K562 (cell line): ENCODE results near the gene ISG20L2. TPM values are rescaled to one million over a fixed set of nuclear protein-coding genes. Genes with fewer than 3 reads are reported as not detected.
A peak's percentile ranks its signal among the peaks of the same experiment; 100 is the strongest.

Experiments
- CBFB ChIP-seq: sonication (generic); formaldehyde crosslinking; IDR thresholded peaks from 2 replicates; pipeline ENCODE4 v1.4.0; 2020; ENCODE audit warnings: mild to moderate bottlenecking, missing genetic modification reagents
- CC2D1A ChIP-seq: fragments of 450-650 bp; IDR thresholded peaks from 2 replicates; pipeline ENCODE4 v1.6.1; 2017; ENCODE audit warnings: mild to moderate bottlenecking
- CCNT2 ChIP-seq: IDR thresholded peaks from 2 replicates; pipeline ENCODE4 v1.6.1; 2011; ENCODE audit warnings: borderline replicate concordance, low read depth, mild to moderate bottlenecking, moderate library complexity, mixed read lengths, low read length; ENCODE audit not compliant: insufficient read length; ENCODE audit errors: extremely low read depth
- EP400 ChIP-seq: fragments of 450-650 bp; IDR thresholded peaks from 2 replicates; pipeline ENCODE4 v1.6.1; 2017; ENCODE audit warnings: antibody characterized with exemption, mild to moderate bottlenecking, moderate library complexity
- HNRNPL ChIP-seq: fragments of 200-400 bp; formaldehyde crosslinking; IDR thresholded peaks from 2 replicates; pipeline ENCODE4 v1.6.1; 2017; ENCODE audit warnings: low read depth, mild to moderate bottlenecking, low read length
- MTA1 ChIP-seq: fragments of 450-650 bp; IDR thresholded peaks from 2 replicates; pipeline ENCODE4 v1.6.1; 2017; ENCODE audit warnings: borderline replicate concordance
- MYC ChIP-seq, 2 experiments: fragments of 250-450 bp in 1 of 2; sonication (Bioruptor Pico) in 1 of 2; IDR thresholded peaks; 2 replicates each; pipeline versions ENCODE4 v1.5.1 to v1.6.1; 2012 to 2021; ENCODE audit warnings: low read depth in 2 of 2, borderline replicate concordance in 1 of 2, improper control_type of control experiment in 1 of 2, low read length in 1 of 2, mild to moderate bottlenecking in 1 of 2, moderate library complexity in 1 of 2
- NCOR1 ChIP-seq: fragments of 450-650 bp; IDR thresholded peaks from 2 replicates; pipeline ENCODE4 v1.6.1; 2016; ENCODE audit warnings: mild to moderate bottlenecking, moderate library complexity
- RAD51 ChIP-seq: fragments of 450-650 bp; IDR thresholded peaks from 2 replicates; pipeline ENCODE4 v1.7.1; 2016; ENCODE audit warnings: low read depth, mild to moderate bottlenecking, borderline replicate concordance
- SAFB ChIP-seq: fragments of 200-400 bp; formaldehyde crosslinking; IDR thresholded peaks from 2 replicates; pipeline ENCODE4 v1.6.1; 2017; ENCODE audit warnings: low read depth, low read length, borderline replicate concordance
- SETDB1 ChIP-seq: IDR thresholded peaks from one replicate; pipeline ENCODE4 v1.6.1; 2012; ENCODE audit warnings: low read length, control low read depth, inconsistent platforms
- U2AF1 ChIP-seq: fragments of 200-400 bp; formaldehyde crosslinking; optimal IDR thresholded peaks from 2 replicates; pipeline ENCODE3; 2017; ENCODE audit warnings: mild to moderate bottlenecking, low read depth, low read length, moderate library complexity
- WHSC1 ChIP-seq: IDR thresholded peaks from one replicate; pipeline ENCODE4 v1.6.1; 2012; ENCODE audit warnings: low read length, control low read depth, inconsistent platforms
- ZBTB7A ChIP-seq: IDR thresholded peaks from 2 replicates; pipeline ENCODE4 v1.6.1; 2011; ENCODE audit warnings: low read depth, mild to moderate bottlenecking, low read length, moderate library complexity, borderline replicate concordance; ENCODE audit not compliant: control insufficient read depth
- ZNF140 ChIP-seq: fragments of 250-450 bp; sonication (Bioruptor Pico); IDR thresholded peaks from 2 replicates; pipeline ENCODE4 v1.8.0; 2021; ENCODE audit warnings: moderate library complexity, mild to moderate bottlenecking, inconsistent platforms
- ZNF224 ChIP-seq: sonication (generic); formaldehyde crosslinking; IDR thresholded peaks from 2 replicates; pipeline ENCODE4 v1.8.0; 2022; ENCODE audit warnings: mild to moderate bottlenecking, missing genetic modification reagents
- ZNF699 ChIP-seq: fragments of 250-450 bp; sonication (Bioruptor Pico); IDR thresholded peaks from 2 replicates; pipeline ENCODE4 v1.8.0; 2021; ENCODE audit warnings: mild to moderate bottlenecking, moderate library complexity; ENCODE audit not compliant: insufficient replicate concordance
- ZSCAN29 ChIP-seq: fragments of 450-650 bp; IDR thresholded peaks from 2 replicates; pipeline ENCODE4 v1.6.1; 2017
- polyA plus RNA-seq, 8 experiments: library from polyadenylated mRNA; depleted of rRNA in 4 of 8; stranded (reverse) in 5 of 8; unstranded in 3 of 8; fragments of >200 nt; fragmentation: Nextera tagmentation in 2 of 8; fragmentation: Illumina TruSeq in 1 of 8; extraction: Ambion mirVana in 2 of 8; extraction: Trizol in 1 of 8; gene quantifications; 2 replicates each; pipeline versions ENCODE4 v1.2.1 to v1.2.3, GENCODE V29; 2011 to 2014; ENCODE audit warnings: inconsistent platforms in 1 of 8, missing spikeins in 1 of 8
- total RNA-seq, 7 experiments: library from RNA; depleted of rRNA in 6 of 7; stranded (reverse); fragments of >200 nt in 6 of 7; fragmentation: Illumina TruSeq in 2 of 7; extraction: Trizol in 2 of 7; gene quantifications; 2 replicates each; pipeline versions ENCODE4 v1.2.1 to v1.2.3, GENCODE V29; 2011 to 2021; ENCODE audit warnings: low replicate concordance in 1 of 7
- TF ChIP-seq, protein P1 (sequence below): fragments of 250-450 bp; sonication (Bioruptor Pico); IDR thresholded peaks from 2 replicates; pipeline ENCODE4 v1.5.0; 2021; ENCODE audit warnings: mild to moderate bottlenecking, borderline replicate concordance
- TF ChIP-seq, protein P2 (sequence below): conservative IDR thresholded peaks from 2 replicates; pipeline ENCODE4 v1.6.1; 2011; ENCODE audit warnings: low read depth, mild to moderate bottlenecking, low read length; ENCODE audit not compliant: control insufficient read depth
- TF ChIP-seq, protein P3 (sequence below): fragments of 450-650 bp; IDR thresholded peaks from 2 replicates; pipeline ENCODE4 v1.6.1; 2018; ENCODE audit not compliant: partially characterized antibody

The ISG20L2 gene
- total and polyA plus RNA-seq, 9 of the 15 experiments (the other 6 are each of a cell fraction or from before 2014, with no cell fraction given): 21.3 to 130 (median 50.3) TPM

DNA sequence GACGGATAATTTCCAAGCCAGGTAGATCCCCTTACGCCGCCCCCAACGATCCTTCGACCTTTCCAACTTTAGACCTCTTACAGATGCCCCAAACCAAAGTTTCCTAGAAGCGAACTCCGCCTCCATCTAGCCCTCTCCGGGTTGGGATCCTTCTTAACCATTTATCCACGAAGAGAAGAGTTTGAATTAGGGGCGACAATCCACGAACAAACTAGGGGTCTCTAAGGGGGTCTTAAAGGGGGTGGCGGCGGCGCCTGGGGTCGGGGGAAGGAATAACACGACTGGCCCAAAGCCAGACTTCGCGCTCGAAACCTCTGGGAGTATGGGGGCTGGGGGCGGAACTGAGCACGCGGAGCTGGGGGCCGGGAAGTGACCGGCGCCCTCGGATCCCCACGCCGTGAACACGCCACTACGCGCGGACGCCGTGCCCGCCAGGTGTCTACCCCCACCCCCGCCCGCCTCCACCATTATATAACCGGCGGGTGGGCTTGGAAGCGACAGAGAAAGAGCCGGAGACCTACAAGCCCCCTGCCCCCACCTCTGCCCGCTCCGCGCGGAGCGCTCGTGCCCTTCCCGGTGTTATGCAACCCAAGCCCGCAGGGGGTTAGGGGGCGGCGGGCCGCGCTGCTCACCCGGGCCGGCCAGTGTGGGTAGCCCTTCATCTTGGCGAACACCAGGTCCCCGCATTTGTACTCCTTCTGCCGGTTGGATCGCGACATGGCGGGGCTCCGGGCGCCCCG, 22.3 kb upstream of the ISG20L2 start (continued):
- TF ChIP-seq, protein P1, sequence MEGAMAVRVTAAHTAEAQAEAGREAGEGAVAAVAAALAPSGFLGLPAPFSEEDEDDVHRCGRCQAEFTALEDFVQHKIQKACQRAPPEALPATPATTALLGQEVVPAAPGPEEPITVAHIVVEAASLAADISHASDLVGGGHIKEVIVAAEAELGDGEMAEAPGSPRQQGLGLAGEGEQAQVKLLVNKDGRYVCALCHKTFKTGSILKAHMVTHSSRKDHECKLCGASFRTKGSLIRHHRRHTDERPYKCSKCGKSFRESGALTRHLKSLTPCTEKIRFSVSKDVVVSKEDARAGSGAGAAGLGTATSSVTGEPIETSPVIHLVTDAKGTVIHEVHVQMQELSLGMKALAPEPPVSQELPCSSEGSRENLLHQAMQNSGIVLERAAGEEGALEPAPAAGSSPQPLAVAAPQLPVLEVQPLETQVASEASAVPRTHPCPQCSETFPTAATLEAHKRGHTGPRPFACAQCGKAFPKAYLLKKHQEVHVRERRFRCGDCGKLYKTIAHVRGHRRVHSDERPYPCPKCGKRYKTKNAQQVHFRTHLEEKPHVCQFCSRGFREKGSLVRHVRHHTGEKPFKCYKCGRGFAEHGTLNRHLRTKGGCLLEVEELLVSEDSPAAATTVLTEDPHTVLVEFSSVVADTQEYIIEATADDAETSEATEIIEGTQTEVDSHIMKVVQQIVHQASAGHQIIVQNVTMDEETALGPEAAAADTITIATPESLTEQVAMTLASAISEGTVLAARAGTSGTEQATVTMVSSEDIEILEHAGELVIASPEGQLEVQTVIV: no peak
- TF ChIP-seq ZNF699 (CRISPR knock-in tag) (no peak), SAFB (no peak; the same call in 1 of the 2 replicates), HNRNPL (no peak), U2AF1 (no peak), CC2D1A (no peak), RAD51 (no peak), WHSC1 (no peak), ZNF224 (no peak), ZNF140 (CRISPR knock-in tag) (no peak), NCOR1 (no peak), MTA1 (no peak), CCNT2 (peak; percentile 9), ZBTB7A (peak; percentile 79), ZSCAN29 (no peak), MYC (IDR thresholded peaks at IDR 0.05; ENCODE audit: low read depth, low read length) (peak; percentile 48; the same call in 1 of the 2 replicates), MYC (CRISPR knock-in tag; IDR thresholded peaks at IDR 0.05; ENCODE audit: borderline replicate concordance, low read depth) (peak; percentile 60; the same call in 1 of the 2 replicates), SETDB1 (no peak), CBFB (CRISPR knock-in tag) (no peak), EP400 (peak; percentile 51)
- TF ChIP-seq, protein P2, sequence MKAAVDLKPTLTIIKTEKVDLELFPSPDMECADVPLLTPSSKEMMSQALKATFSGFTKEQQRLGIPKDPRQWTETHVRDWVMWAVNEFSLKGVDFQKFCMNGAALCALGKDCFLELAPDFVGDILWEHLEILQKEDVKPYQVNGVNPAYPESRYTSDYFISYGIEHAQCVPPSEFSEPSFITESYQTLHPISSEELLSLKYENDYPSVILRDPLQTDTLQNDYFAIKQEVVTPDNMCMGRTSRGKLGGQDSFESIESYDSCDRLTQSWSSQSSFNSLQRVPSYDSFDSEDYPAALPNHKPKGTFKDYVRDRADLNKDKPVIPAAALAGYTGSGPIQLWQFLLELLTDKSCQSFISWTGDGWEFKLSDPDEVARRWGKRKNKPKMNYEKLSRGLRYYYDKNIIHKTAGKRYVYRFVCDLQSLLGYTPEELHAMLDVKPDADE: 0 out of 2 replicates have a peak, but pooled peaks have one; percentile 14
- TF ChIP-seq, protein P3, sequence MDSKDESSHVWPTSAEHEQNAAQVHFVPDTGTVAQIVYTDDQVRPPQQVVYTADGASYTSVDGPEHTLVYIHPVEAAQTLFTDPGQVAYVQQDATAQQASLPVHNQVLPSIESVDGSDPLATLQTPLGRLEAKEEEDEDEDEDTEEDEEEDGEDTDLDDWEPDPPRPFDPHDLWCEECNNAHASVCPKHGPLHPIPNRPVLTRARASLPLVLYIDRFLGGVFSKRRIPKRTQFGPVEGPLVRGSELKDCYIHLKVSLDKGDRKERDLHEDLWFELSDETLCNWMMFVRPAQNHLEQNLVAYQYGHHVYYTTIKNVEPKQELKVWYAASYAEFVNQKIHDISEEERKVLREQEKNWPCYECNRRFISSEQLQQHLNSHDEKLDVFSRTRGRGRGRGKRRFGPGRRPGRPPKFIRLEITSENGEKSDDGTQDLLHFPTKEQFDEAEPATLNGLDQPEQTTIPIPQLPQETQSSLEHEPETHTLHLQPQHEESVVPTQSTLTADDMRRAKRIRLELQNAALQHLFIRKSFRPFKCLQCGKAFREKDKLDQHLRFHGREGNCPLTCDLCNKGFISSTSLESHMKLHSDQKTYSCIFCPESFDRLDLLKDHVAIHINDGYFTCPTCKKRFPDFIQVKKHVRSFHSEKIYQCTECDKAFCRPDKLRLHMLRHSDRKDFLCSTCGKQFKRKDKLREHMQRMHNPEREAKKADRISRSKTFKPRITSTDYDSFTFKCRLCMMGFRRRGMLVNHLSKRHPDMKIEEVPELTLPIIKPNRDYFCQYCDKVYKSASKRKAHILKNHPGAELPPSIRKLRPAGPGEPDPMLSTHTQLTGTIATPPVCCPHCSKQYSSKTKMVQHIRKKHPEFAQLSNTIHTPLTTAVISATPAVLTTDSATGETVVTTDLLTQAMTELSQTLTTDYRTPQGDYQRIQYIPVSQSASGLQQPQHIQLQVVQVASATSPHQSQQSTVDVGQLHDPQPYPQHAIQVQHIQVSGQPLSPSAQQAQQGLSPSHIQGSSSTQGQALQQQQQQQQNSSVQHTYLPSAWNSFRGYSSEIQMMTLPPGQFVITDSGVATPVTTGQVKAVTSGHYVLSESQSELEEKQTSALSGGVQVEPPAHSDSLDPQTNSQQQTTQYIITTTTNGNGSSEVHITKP: peak; percentile 24
